Bladder microvascular endothelial cell (primary cell): Measurements from ENCODE around the gene PDZD8. TPM values are rescaled to one million over a fixed set of nuclear protein-coding genes. Genes with fewer than 3 reads are reported as not detected.

Source experiments
- total RNA-seq: library from RNA; depleted of rRNA; stranded (reverse); fragments of >200 nt; gene quantifications from 2 replicates; pipeline ENCODE4 v1.2.3, GENCODE V29; 2014

Gene PDZD8, protein sequence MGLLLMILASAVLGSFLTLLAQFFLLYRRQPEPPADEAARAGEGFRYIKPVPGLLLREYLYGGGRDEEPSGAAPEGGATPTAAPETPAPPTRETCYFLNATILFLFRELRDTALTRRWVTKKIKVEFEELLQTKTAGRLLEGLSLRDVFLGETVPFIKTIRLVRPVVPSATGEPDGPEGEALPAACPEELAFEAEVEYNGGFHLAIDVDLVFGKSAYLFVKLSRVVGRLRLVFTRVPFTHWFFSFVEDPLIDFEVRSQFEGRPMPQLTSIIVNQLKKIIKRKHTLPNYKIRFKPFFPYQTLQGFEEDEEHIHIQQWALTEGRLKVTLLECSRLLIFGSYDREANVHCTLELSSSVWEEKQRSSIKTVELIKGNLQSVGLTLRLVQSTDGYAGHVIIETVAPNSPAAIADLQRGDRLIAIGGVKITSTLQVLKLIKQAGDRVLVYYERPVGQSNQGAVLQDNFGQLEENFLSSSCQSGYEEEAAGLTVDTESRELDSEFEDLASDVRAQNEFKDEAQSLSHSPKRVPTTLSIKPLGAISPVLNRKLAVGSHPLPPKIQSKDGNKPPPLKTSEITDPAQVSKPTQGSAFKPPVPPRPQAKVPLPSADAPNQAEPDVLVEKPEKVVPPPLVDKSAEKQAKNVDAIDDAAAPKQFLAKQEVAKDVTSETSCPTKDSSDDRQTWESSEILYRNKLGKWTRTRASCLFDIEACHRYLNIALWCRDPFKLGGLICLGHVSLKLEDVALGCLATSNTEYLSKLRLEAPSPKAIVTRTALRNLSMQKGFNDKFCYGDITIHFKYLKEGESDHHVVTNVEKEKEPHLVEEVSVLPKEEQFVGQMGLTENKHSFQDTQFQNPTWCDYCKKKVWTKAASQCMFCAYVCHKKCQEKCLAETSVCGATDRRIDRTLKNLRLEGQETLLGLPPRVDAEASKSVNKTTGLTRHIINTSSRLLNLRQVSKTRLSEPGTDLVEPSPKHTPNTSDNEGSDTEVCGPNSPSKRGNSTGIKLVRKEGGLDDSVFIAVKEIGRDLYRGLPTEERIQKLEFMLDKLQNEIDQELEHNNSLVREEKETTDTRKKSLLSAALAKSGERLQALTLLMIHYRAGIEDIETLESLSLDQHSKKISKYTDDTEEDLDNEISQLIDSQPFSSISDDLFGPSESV
- 7.1 and 14.5 TPM in 2 replicates for total RNA-seq

DNA sequence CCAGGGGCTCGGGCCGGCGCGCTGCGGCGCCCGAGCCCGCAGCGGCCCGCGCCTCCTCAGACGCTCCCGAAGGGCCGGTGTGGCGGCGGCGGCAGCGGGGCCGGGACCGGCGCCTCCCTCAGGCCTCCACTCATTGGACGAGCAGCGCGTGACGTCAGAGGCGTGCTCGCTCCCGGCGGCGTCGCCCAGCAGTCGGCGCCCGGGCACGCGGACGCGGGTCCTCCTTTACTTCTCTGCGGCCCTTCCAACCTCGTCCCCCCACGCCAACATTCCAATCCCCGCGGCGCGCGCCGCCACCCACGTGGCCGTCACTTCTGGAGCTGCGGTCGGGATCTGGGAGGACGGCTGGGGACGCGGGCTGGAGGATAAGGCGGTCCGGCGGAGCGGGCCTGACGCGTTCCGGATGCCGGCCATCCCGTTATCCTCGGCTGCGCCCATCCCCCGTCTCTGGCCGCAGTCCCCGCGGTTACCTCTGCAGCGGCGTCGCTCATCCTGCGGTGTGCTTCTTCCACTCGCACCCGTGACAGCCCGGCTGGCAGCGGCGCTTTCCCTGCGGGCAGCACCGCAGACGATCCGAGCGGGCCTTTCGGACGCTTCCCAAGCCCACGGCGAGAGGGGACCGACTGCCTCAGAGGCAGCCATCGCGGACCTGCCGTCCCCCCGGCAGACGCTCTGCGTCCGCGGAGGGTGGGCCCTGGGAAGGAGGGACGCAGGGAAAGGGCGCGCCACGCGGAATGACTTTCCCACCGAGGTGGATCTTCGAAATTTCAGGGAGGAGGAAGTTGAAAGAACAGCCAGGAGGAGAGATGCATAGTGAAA, at the start of gene PDZD8:
TSS of gene PDZD8 (minus strand) at position 81 of the 819 bp plus-strand sequence. CDS start 213 bp downstream, outside the sequence.

DNA sequence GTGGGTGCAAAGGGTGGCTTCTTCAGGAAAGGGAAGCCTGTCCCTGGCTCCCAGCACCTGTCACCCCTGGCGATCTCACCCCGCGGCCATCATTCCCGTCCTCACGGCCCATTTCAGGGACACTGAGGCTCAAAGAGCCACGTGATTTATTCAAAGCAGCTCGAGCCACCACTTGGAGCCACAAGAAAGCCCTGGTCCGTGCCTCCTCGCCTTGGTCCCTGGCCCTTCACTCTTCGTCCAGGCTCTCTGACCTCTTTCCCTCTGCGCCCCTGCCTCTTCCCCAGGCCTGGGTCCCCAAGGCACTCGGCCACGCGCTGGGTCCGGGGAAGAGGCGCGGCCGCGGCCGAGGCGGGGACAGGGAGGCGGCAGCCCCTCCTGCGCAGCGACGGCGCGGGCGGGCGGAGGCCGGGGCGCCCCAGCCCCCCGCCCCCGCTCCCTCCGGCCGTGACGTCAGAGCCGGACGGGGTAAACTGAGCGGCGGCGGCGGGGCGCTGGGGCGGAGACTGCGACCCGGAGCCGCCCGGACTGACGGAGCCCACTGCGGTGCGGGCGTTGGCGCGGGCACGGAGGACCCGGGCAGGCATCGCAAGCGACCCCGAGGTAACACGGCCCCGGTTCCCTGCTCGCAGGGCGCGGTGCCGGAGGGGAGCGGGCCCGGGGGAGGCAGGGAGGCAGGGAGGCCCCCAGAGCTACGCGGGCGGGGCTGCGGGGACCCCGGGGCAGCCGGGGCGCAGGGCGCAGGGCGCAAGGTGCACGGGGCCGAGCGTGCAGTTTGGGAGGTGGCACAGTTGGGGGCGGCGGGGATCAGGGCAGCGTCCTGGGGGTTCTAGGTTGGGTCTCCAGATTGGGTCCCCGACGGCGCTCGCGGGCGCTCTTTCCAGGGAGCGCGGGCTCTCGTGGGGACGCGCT, 134.4 kb downstream of the PDZD8 start, which contains the start of gene SLC18A2:
TSS of gene SLC18A2 (plus strand) at position 494 of the 909 bp plus-strand sequence. CDS start 580 bp downstream, outside the sequence.

Other genes starting within 250 kb of the PDZD8 start
- gene VAX1, start 237.2 kb downstream of the PDZD8 start, total RNA-seq = not detected in 2 replicates
- not detected in 2 replicates for gene KCNK18, start 178.0 kb downstream of the PDZD8 start, total RNA-seq
- not detected in 2 replicates for gene SLC18A2, start 134.3 kb downstream of the PDZD8 start, total RNA-seq
- gene EMX2, start 167.3 kb upstream of the PDZD8 start, total RNA-seq = not detected in 2 replicates